Measurements from ENCODE around the gene KSR1. TPM values are rescaled to one million over a fixed set of nuclear protein-coding genes. Genes with fewer than 3 reads are reported as not detected.

Gene KSR1
- total RNA-seq, 1 donor: 6.5 TPM

DNA sequence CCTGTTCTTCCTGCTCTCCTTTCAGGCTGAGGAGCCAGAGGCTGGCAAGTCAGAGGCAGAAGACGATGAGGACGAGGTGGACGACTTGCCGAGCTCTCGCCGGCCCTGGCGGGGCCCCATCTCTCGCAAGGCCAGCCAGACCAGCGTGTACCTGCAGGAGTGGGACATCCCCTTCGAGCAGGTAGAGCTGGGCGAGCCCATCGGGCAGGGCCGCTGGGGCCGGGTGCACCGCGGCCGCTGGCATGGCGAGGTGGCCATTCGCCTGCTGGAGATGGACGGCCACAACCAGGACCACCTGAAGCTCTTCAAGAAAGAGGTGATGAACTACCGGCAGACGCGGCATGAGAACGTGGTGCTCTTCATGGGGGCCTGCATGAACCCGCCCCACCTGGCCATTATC lies 149.2 kb downstream of the KSR1 start:
- H4K20me1 ChIP-seq (ENCODE audit: insufficient read depth, low read length): no peaks in the 10 kb centered on the region
- no peaks in the 10 kb centered on the region for H3K79me2 ChIP-seq (ENCODE audit: insufficient read depth, low read length)
- H3K36me3 ChIP-seq (ENCODE audit: insufficient read depth, low read length): no peaks in the 10 kb centered on the region
- H3K27me3 ChIP-seq (ENCODE audit: insufficient read depth, low read length): no peaks in the 10 kb centered on the region
- no peak overlapping the region for H3K27ac ChIP-seq (ENCODE audit: low read depth, low read length)
- H3K4me1 ChIP-seq (ENCODE audit: insufficient read depth, low read length): peaks cover 4% of the 10 kb centered on the region
- H3K4me2 ChIP-seq (ENCODE audit: insufficient read depth, low read length): no peak overlapping the region
- no peaks in the 10 kb centered on the region for H3K9me3 ChIP-seq (ENCODE audit: low read depth, low read length)
- TF ChIP-seq CTCF (IDR thresholded peaks at IDR 0.05; ENCODE audit: extremely low read depth, low read depth, low read length): no peak
- H2AFZ ChIP-seq (ENCODE audit: low read length): no peak overlapping the region
- DNase-seq (ENCODE audit: insufficient read length, low spot score, missing footprints): peak; percentile 34
- H3K4me3 ChIP-seq (ENCODE audit: insufficient read depth, low read length): no peak overlapping the region

- H3K4me2 ChIP-seq (ENCODE audit: insufficient read depth, low read length): no peak overlapping the region
- no peaks in the 10 kb centered on the region for H3K27me3 ChIP-seq (ENCODE audit: insufficient read depth, low read length)
- no peak overlapping the region for H2AFZ ChIP-seq (ENCODE audit: low read length)
- no peaks in the 10 kb centered on the region for H3K9me3 ChIP-seq (ENCODE audit: low read depth, low read length)
- no peaks in the 10 kb centered on the region for H3K79me2 ChIP-seq (ENCODE audit: insufficient read depth, low read length)
- no peaks in the 10 kb centered on the region for H3K36me3 ChIP-seq (ENCODE audit: insufficient read depth, low read length)
- peak; percentile 71 for DNase-seq (ENCODE audit: insufficient read length, low spot score, missing footprints)
- no peaks in the 10 kb centered on the region for H4K20me1 ChIP-seq (ENCODE audit: insufficient read depth, low read length)
- H3K4me1 ChIP-seq (ENCODE audit: insufficient read depth, low read length): no peaks in the 10 kb centered on the region
- no peak overlapping the region for H3K27ac ChIP-seq (ENCODE audit: low read depth, low read length)
- TF ChIP-seq CTCF (IDR thresholded peaks at IDR 0.05; ENCODE audit: extremely low read depth, low read depth, low read length): no peak
- H3K4me3 ChIP-seq (ENCODE audit: insufficient read depth, low read length): no peak overlapping the region
These were observed 151.4 kb downstream of the KSR1 start for GRCh38 chr17:27607521-27608091.

DNA sequence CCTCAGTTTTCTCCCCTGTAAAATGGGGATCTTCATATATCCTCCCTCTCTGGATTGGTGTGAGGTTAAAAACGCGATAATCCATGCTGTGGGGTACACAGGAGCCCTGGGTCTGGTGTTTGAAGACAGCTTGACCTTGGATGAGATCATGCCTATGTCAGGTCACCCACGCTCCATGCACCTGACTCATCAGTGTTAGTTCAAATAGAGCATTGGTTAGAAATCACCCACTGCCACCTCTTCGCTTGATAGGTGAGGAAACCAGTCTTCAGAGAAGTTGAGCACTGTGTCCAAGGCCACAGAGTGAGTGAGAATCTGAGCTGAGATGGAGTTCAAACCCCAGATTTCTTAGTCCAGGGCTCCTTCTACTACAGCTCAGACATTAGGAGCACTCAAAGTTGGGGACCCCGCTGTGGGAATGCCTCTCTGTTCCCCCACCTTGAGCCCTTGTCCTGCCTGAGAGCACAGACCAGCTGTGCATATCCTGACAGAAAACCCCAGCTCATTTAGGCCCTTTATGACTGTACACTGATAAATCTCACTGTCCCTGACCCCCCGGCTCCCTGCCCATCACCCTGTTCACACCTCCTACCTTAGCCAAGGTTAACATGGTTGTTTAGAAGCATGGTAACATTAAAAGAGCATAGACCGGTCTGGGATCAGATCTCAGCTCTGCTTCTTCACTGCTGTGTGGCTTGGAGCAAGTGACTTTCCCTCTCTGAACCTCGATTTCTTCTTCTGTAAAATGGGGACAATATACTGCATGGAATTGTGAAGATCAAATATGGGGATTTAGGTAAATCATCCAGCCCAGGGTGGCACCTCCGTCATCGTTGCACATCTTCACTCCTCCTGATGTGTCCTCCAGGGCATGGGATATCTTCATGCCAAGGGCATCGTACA lies 152.3 kb downstream of the KSR1 start:
- no peak for TF ChIP-seq CTCF (IDR thresholded peaks at IDR 0.05; ENCODE audit: extremely low read depth, low read depth, low read length)
- Histone ChIP-seq H3K4me1 (ENCODE audit: insufficient read depth, low read length) (no peaks in the 10 kb centered on the region), H3K27ac (ENCODE audit: low read depth, low read length) (no peak overlapping the region), H3K79me2 (ENCODE audit: insufficient read depth, low read length) (no peaks in the 10 kb centered on the region), H4K20me1 (ENCODE audit: insufficient read depth, low read length) (no peaks in the 10 kb centered on the region), H3K4me3 (ENCODE audit: insufficient read depth, low read length) (no peak overlapping the region), H2AFZ (ENCODE audit: low read length) (no peak overlapping the region), H3K4me2 (ENCODE audit: insufficient read depth, low read length) (no peak overlapping the region), H3K9me3 (ENCODE audit: low read depth, low read length) (no peaks in the 10 kb centered on the region), H3K27me3 (ENCODE audit: insufficient read depth, low read length) (no peaks in the 10 kb centered on the region), H3K36me3 (ENCODE audit: insufficient read depth, low read length) (no peaks in the 10 kb centered on the region)
- no peak for DNase-seq (ENCODE audit: insufficient read length, low spot score, missing footprints)

GRCh38 chr17:27609611-27610303 lies 153.5 kb downstream of the KSR1 start:
- no peaks in the 10 kb centered on the region for H3K36me3 ChIP-seq (ENCODE audit: insufficient read depth, low read length)
- peak; percentile 95 for DNase-seq (ENCODE audit: insufficient read length, low spot score, missing footprints)
- H3K27me3 ChIP-seq (ENCODE audit: insufficient read depth, low read length): no peaks in the 10 kb centered on the region
- H3K4me1 ChIP-seq (ENCODE audit: insufficient read depth, low read length): no peaks in the 10 kb centered on the region
- no peak overlapping the region for H2AFZ ChIP-seq (ENCODE audit: low read length)
- H3K4me3 ChIP-seq (ENCODE audit: insufficient read depth, low read length): no peak overlapping the region
- peak; percentile 73 for TF ChIP-seq CTCF (IDR thresholded peaks at IDR 0.05; ENCODE audit: extremely low read depth, low read depth, low read length)
- H3K4me2 ChIP-seq (ENCODE audit: insufficient read depth, low read length): no peak overlapping the region
- no peaks in the 10 kb centered on the region for H3K9me3 ChIP-seq (ENCODE audit: low read depth, low read length)
- no peaks in the 10 kb centered on the region for H4K20me1 ChIP-seq (ENCODE audit: insufficient read depth, low read length)
- H3K27ac ChIP-seq (ENCODE audit: low read depth, low read length): no peak overlapping the region
- no peaks in the 10 kb centered on the region for H3K79me2 ChIP-seq (ENCODE audit: insufficient read depth, low read length)

Measured in osteoblast (primary cell).